Stimulated activated CD4-positive, alpha-beta T cell treated with anti-CD3 and anti-CD28 coated beads, Interleukin-1b, Interleukin-23, amount 100 ng/mL, for 48 hours (primary cell): Measurements from ENCODE around the gene SCAMP5.

ENCODE experiments used
- DNase-seq: peaks from one replicate; pipeline ENCODE4 v3.0.0-alpha.2; 2020

The SCAMP5 gene

GRCh38 chr15:74978077-74978476 is 17.3 kb upstream of the SCAMP5 start:
- no peak for DNase-seq

- DNase-seq: peak; percentile 70
Observed at GRCh38 chr15:74978503-74978902, 16.9 kb upstream of the SCAMP5 start.

GRCh38 chr15:74982183-74982582 is 13.2 kb upstream of the SCAMP5 start:
- no peak for DNase-seq

- peak; percentile 78 for DNase-seq
Observed at GRCh38 chr15:74983725-74984231, 11.6 kb upstream of the SCAMP5 start.

- DNase-seq: peak; percentile 56
Observed at GRCh38 chr15:74988007-74988800, 7.2 kb upstream of the SCAMP5 start.

- DNase-seq: no peak
Observed at GRCh38 chr15:74989527-74989926, 5.8 kb upstream of the SCAMP5 start.

- DNase-seq: no peak
Observed at GRCh38 chr15:74992619-74993018, 2.7 kb upstream of the SCAMP5 start.

- DNase-seq: no peak
Observed at GRCh38 chr15:74994236-74994635, 1.1 kb upstream of the SCAMP5 start.

GRCh38 chr15:74994685-74995084 is 678 bp upstream of the SCAMP5 start:
- no peak for DNase-seq

GRCh38 chr15:74995779-74996765 is 709 bp downstream of the SCAMP5 start:
- DNase-seq: peak; percentile 3

- DNase-seq: no peak
Observed at GRCh38 chr15:74997141-74997540, 1.8 kb downstream of the SCAMP5 start.

- no peak for DNase-seq
Observed at GRCh38 chr15:74997543-74997942, 2.2 kb downstream of the SCAMP5 start.

- DNase-seq: no peak
Observed at GRCh38 chr15:75001310-75001709, 5.9 kb downstream of the SCAMP5 start.

GRCh38 chr15:75002398-75002797 is 7.0 kb downstream of the SCAMP5 start:
- no peak for DNase-seq

GRCh38 chr15:75007216-75007615 is 11.9 kb downstream of the SCAMP5 start:
- DNase-seq: no peak

- no peak for DNase-seq
Observed at GRCh38 chr15:75008221-75008625, 12.9 kb downstream of the SCAMP5 start.

- DNase-seq: no peak
Observed at GRCh38 chr15:75008629-75009326, 13.4 kb downstream of the SCAMP5 start.

- no peak for DNase-seq
Observed at GRCh38 chr15:75016431-75016830, 21.1 kb downstream of the SCAMP5 start.

GRCh38 chr15:75019916-75020315 is 24.6 kb downstream of the SCAMP5 start:
- DNase-seq: no peak

- DNase-seq: no peak
Observed at GRCh38 chr15:75021341-75021740, 26.0 kb downstream of the SCAMP5 start.

GRCh38 chr15:75022783-75023180 is 27.4 kb downstream of the SCAMP5 start:
- DNase-seq: no peak

- peak; percentile 96 for DNase-seq
Observed at GRCh38 chr15:75023181-75023871, 28.0 kb downstream of the SCAMP5 start, which contains the start of gene PPCDC. TSS of gene PPCDC (plus strand) at chr15:75023590. CDS start at chr15:75028319, 4,729 bp downstream.
